Type B pancreatic cell (in vitro differentiated cells): ENCODE measurements around the gene GRIK4. TPM values are rescaled to one million over a fixed set of nuclear protein-coding genes. Genes with fewer than 3 reads are reported as not detected.

Experiments
- DNase-seq: peaks from one replicate; pipeline ENCODE4 v3.0.0; 2021; ENCODE audit warnings: mixed read lengths; ENCODE audit not compliant: unreplicated experiment; ENCODE audit errors: extremely low spot score
- H3K27ac Mint-ChIP-seq: 2 replicates; pipeline ENCODE4 v1.8.0; 2021; ENCODE audit warnings: mild to moderate bottlenecking, mixed read lengths
- H3K27me3 Mint-ChIP-seq: 2 replicates; pipeline ENCODE4 v1.8.0; 2021; ENCODE audit warnings: mixed read lengths
- H3K36me3 Mint-ChIP-seq: 2 replicates; pipeline ENCODE4 v1.8.0; 2021; ENCODE audit warnings: mixed read lengths
- H3K4me1 Mint-ChIP-seq: one replicate; pipeline ENCODE4 v1.8.0; 2021; ENCODE audit warnings: mixed read lengths; ENCODE audit not compliant: unreplicated experiment
- H3K4me3 Mint-ChIP-seq: 2 replicates; pipeline ENCODE4 v1.8.0; 2021; ENCODE audit warnings: mild to moderate bottlenecking, mixed read lengths
- H3K9me3 Mint-ChIP-seq: 2 replicates; pipeline ENCODE4 v1.8.0; 2021; ENCODE audit warnings: mixed read lengths
- CTCF ChIP-seq: fragments of 200-600 bp; sonication (generic); conservative IDR thresholded peaks from 2 replicates; pipeline ENCODE4 v1.5.0; 2021; ENCODE audit warnings: antibody characterized with exemption, mild to moderate bottlenecking
- total RNA-seq: library from RNA; stranded (reverse); gene quantifications from 2 replicates; pipeline ENCODE4 v1.2.1, GENCODE V29; 2021; ENCODE audit warnings: low replicate concordance

GRIK4 gene
- total RNA-seq, 1 donor from 2014 or later, result 0.72 TPM

GRCh38 chr11:120811199-120811598, 299.7 kb downstream of the GRIK4 start:
- H3K9me3 Mint-ChIP-seq, result no peaks in the 10 kb centered on the region
- no peak overlapping the region for H3K4me3 Mint-ChIP-seq
- peaks cover 9% of the 10 kb centered on the region for H3K4me1 Mint-ChIP-seq
- no peak overlapping the region for H3K27ac Mint-ChIP-seq
- peaks cover 22% of the 10 kb centered on the region for H3K27me3 Mint-ChIP-seq
- DNase-seq, result no peak
- no peaks in the 10 kb centered on the region for H3K36me3 Mint-ChIP-seq
- TF ChIP-seq CTCF, result no peak

- Mint-ChIP-seq H3K9me3 (no peaks in the 10 kb centered on the region), H3K27me3 (peaks cover 22% of the 10 kb centered on the region), H3K36me3 (no peaks in the 10 kb centered on the region), H3K4me3 (no peak overlapping the region), H3K27ac (no peak overlapping the region), H3K4me1 (peaks cover 9% of the 10 kb centered on the region)
- no peak for TF ChIP-seq CTCF
- no peak for DNase-seq
Observed at GRCh38 chr11:120811731-120812130, 300.2 kb downstream of the GRIK4 start.

GRCh38 chr11:120814531-120815318, 303.2 kb downstream of the GRIK4 start:
- no peak for DNase-seq
- TF ChIP-seq CTCF, result no peak
- Mint-ChIP-seq H3K27me3 (peaks cover 34% of the 10 kb centered on the region), H3K4me1 (peaks cover 9% of the 10 kb centered on the region), H3K27ac (no peak overlapping the region), H3K36me3 (no peaks in the 10 kb centered on the region), H3K4me3 (no peak overlapping the region), H3K9me3 (no peaks in the 10 kb centered on the region)

GRCh38 chr11:120815319-120816100, 304.0 kb downstream of the GRIK4 start:
- H3K4me1 Mint-ChIP-seq, result peaks cover 9% of the 10 kb centered on the region
- H3K9me3 Mint-ChIP-seq, result no peaks in the 10 kb centered on the region
- H3K36me3 Mint-ChIP-seq, result no peaks in the 10 kb centered on the region
- peaks cover 38% of the 10 kb centered on the region for H3K27me3 Mint-ChIP-seq
- no peak for DNase-seq
- TF ChIP-seq CTCF, result peak; percentile 42
- H3K4me3 Mint-ChIP-seq, result no peak overlapping the region
- H3K27ac Mint-ChIP-seq, result no peak overlapping the region

GRCh38 chr11:120816176-120816575, 304.6 kb downstream of the GRIK4 start:
- H3K27me3 Mint-ChIP-seq, result peaks cover 44% of the 10 kb centered on the region
- DNase-seq, result no peak
- peaks cover 9% of the 10 kb centered on the region for H3K4me1 Mint-ChIP-seq

More at GRCh38 chr11:120816176-120816575, 304.6 kb downstream of the GRIK4 start:
- no peaks in the 10 kb centered on the region for H3K9me3 Mint-ChIP-seq
- H3K36me3 Mint-ChIP-seq, result no peaks in the 10 kb centered on the region
- H3K27ac Mint-ChIP-seq, result no peak overlapping the region
- H3K4me3 Mint-ChIP-seq, result no peak overlapping the region
- no peak for TF ChIP-seq CTCF
